ENCODE measurements around the gene PLGRKT. TPM values are rescaled to one million over a fixed set of nuclear protein-coding genes. Genes with fewer than 3 reads are reported as not detected.

The PLGRKT gene
- total RNA-seq, 1 experiment from 2014 or later = 5.0 TPM

- DNase-seq = no peak
- no peaks in the 10 kb centered on the region for H3K27me3 ChIP-seq (replicated peaks; ENCODE audit: control insufficient read depth, insufficient read depth, low read length)
- TF ChIP-seq CTCF (IDR thresholded peaks at IDR 0.05; ENCODE audit: insufficient read depth in 1 of 2, low read depth in 1 of 2, low read length in 1 of 2, severe bottlenecking in 1 of 2, unreplicated experiment in 1 of 2) = no peak
- H3K9me3 Mint-ChIP-seq (ENCODE audit: unreplicated experiment) = no peaks in the 10 kb centered on the region
- no peaks in the 10 kb centered on the region for H3K4me1 Mint-ChIP-seq (ENCODE audit: low read depth, unreplicated experiment)
- H3K4me3 ChIP-seq (ENCODE audit: low read depth, low read length) = no peak overlapping the region
- no peaks in the 10 kb centered on the region for H3K4me1 ChIP-seq
- ChIA-PET POLR2A (no interaction called here), CTCF (no interaction called here)
- BruUV-seq (replicated peaks) = no TSS peak
- no peaks in the 10 kb centered on the region for H3K9me3 ChIP-seq
- H3K27me3 Mint-ChIP-seq (ENCODE audit: insufficient read depth, unreplicated experiment) = no peaks in the 10 kb centered on the region
- intact Hi-C loops (cut with micrococcal nuclease; ENCODE audit: unreplicated experiment) = no loop called here
- H3K36me3 Mint-ChIP-seq (ENCODE audit: insufficient read depth, unreplicated experiment) = no peaks in the 10 kb centered on the region
- no peak overlapping the region for H3K27ac Mint-ChIP-seq (ENCODE audit: unreplicated experiment)
- no peaks in the 10 kb centered on the region for H3K36me3 ChIP-seq (ENCODE audit: control insufficient read depth, insufficient read depth, low read length)
- no peak overlapping the region for H3K4me3 Mint-ChIP-seq (ENCODE audit: unreplicated experiment)
These were observed 9.6 kb downstream of the PLGRKT start for GRCh38 chr9:5428172-5428571.

GRCh38 chr9:5427005-5427404, 10.7 kb downstream of the PLGRKT start:
- TF ChIP-seq CTCF (IDR thresholded peaks at IDR 0.05; ENCODE audit: insufficient read depth in 1 of 2, low read depth in 1 of 2, low read length in 1 of 2, severe bottlenecking in 1 of 2, unreplicated experiment in 1 of 2) = no peak
- BruUV-seq (replicated peaks) = no TSS peak
- no peaks in the 10 kb centered on the region for H3K27me3 Mint-ChIP-seq (ENCODE audit: insufficient read depth, unreplicated experiment)
- H3K4me1 Mint-ChIP-seq (ENCODE audit: low read depth, unreplicated experiment) = no peaks in the 10 kb centered on the region
- ChIA-PET CTCF (no interaction called here), POLR2A (no interaction called here)
- Histone ChIP-seq H3K36me3 (ENCODE audit: control insufficient read depth, insufficient read depth, low read length) (no peaks in the 10 kb centered on the region), H3K4me3 (ENCODE audit: low read depth, low read length) (no peak overlapping the region), H3K27me3 (replicated peaks; ENCODE audit: control insufficient read depth, insufficient read depth, low read length) (no peaks in the 10 kb centered on the region), H3K9me3 (no peaks in the 10 kb centered on the region), H3K4me1 (no peaks in the 10 kb centered on the region)
- H3K36me3 Mint-ChIP-seq (ENCODE audit: insufficient read depth, unreplicated experiment) = no peaks in the 10 kb centered on the region
- H3K9me3 Mint-ChIP-seq (ENCODE audit: unreplicated experiment) = no peaks in the 10 kb centered on the region
- no peak for DNase-seq
- H3K27ac Mint-ChIP-seq (ENCODE audit: unreplicated experiment) = no peak overlapping the region
- H3K4me3 Mint-ChIP-seq (ENCODE audit: unreplicated experiment) = no peak overlapping the region
- intact Hi-C loops (cut with micrococcal nuclease; ENCODE audit: unreplicated experiment) = no loop called here

GRCh38 chr9:5425006-5425628, 12.6 kb downstream of the PLGRKT start:
- Mint-ChIP-seq H3K4me1 (ENCODE audit: low read depth, unreplicated experiment) (no peaks in the 10 kb centered on the region), H3K36me3 (ENCODE audit: insufficient read depth, unreplicated experiment) (no peaks in the 10 kb centered on the region), H3K9me3 (ENCODE audit: unreplicated experiment) (no peaks in the 10 kb centered on the region), H3K4me3 (ENCODE audit: unreplicated experiment) (no peak overlapping the region), H3K27me3 (ENCODE audit: insufficient read depth, unreplicated experiment) (no peaks in the 10 kb centered on the region), H3K27ac (ENCODE audit: unreplicated experiment) (no peak overlapping the region)
- Histone ChIP-seq H3K4me1 (no peaks in the 10 kb centered on the region), H3K4me3 (ENCODE audit: low read depth, low read length) (no peak overlapping the region), H3K36me3 (ENCODE audit: control insufficient read depth, insufficient read depth, low read length) (no peaks in the 10 kb centered on the region), H3K27me3 (replicated peaks; ENCODE audit: control insufficient read depth, insufficient read depth, low read length) (no peaks in the 10 kb centered on the region), H3K9me3 (no peaks in the 10 kb centered on the region)
- ChIA-PET POLR2A (no interaction called here), CTCF (no interaction called here)
- intact Hi-C loops (cut with micrococcal nuclease; ENCODE audit: unreplicated experiment) = loop anchor here (1.0 kb wide), 1 partner anchor 239 kb away; no protein-coding TSS in a partner anchor
- BruUV-seq (replicated peaks) = no TSS peak
- TF ChIP-seq CTCF (IDR thresholded peaks at IDR 0.05; ENCODE audit: insufficient read depth in 1 of 2, low read depth in 1 of 2, low read length in 1 of 2, severe bottlenecking in 1 of 2, unreplicated experiment in 1 of 2) = no peak
- peak in 1 of 2 experiments; percentile 20 for DNase-seq
